SK-N-SH (cell line): ENCODE measurements around the gene AARS2. TPM values are rescaled to one million over a fixed set of nuclear protein-coding genes. Genes with fewer than 3 reads are reported as not detected.

Experiments
- CTCF ChIA-PET: fragments of 300-600, 350-600 bp; formaldehyde crosslinking; extraction: SDS; loops from one replicate; lab custom pipeline; 2021; lab: Yijun Ruan, JAX
- POLR2A ChIA-PET: fragments of 350-600 bp; sonication (Branson Sonifier 250); formaldehyde crosslinking; extraction: SDS; loops from one replicate; lab custom pipeline; 2020; ENCODE audit warnings: antibody characterized with exemption, inconsistent platforms; lab: Yijun Ruan, JAX
- DNase-seq: peaks from one replicate; pipeline ENCODE4 v3.0.0; 2012
- H2AFZ ChIP-seq: fragments of 200-600 bp; sonication (generic); 2 replicates; pipeline ENCODE4 v1.8.1; 2016; ENCODE audit warnings: antibody characterized with exemption, mild to moderate bottlenecking, low read depth
- H3F3A ChIP-seq: fragments of 200-600 bp; sonication (generic); replicated peaks from 2 replicates; pipeline ENCODE3; 2016; ENCODE audit warnings: antibody characterized with exemption, mild to moderate bottlenecking; ENCODE audit not compliant: insufficient read depth
- H3K27ac ChIP-seq, 2 experiments: fragments of 200-500 bp in 1 of 2; fragments of 200-600 bp in 1 of 2; sonication (Bioruptor generic) in 1 of 2; sonication (generic), shearing (Covaris generic) in 1 of 2; 2 replicates each; pipeline versions ENCODE4 v1.5.1 to v1.6.1; 2014 to 2016; ENCODE audit warnings: low read depth in 2 of 2, inconsistent platforms in 1 of 2, low read length in 1 of 2, mild to moderate bottlenecking in 1 of 2, mixed read lengths in 1 of 2
- H3K27me3 ChIP-seq: fragments of 200-600 bp; sonication (generic), shearing (Covaris generic); 2 replicates; pipeline ENCODE4 v1.6.1; 2016; ENCODE audit warnings: mixed run types; ENCODE audit not compliant: insufficient read depth
- H3K36me3 ChIP-seq, 2 experiments: fragments of 200-500 bp in 1 of 2; fragments of 200-600 bp in 1 of 2; sonication (Bioruptor generic) in 1 of 2; sonication (generic) in 1 of 2; replicated peaks in 1 of 2; 2 replicates each; pipeline versions ENCODE3 to v1.5.1; 2014 to 2016; ENCODE audit warnings: low read length in 1 of 2, mild to moderate bottlenecking in 1 of 2; ENCODE audit not compliant: insufficient read depth in 2 of 2, control insufficient read depth in 1 of 2
- H3K4me1 ChIP-seq, 2 experiments: fragments of 200-500 bp in 1 of 2; fragments of 200-600 bp in 1 of 2; sonication (Bioruptor generic) in 1 of 2; sonication (generic), shearing (Covaris generic) in 1 of 2; 2 replicates each; pipeline versions ENCODE4 v1.5.1 to v1.6.1; 2014 to 2016; ENCODE audit warnings: low read depth in 1 of 2, low read length in 1 of 2, mixed run types in 1 of 2; ENCODE audit not compliant: insufficient read depth in 2 of 2, control insufficient read depth in 1 of 2
- H3K4me2 ChIP-seq: fragments of 200-600 bp; sonication (generic), shearing (Covaris generic); 2 replicates; pipeline ENCODE4 v1.6.1; 2017; ENCODE audit warnings: mixed run types
- H3K4me3 ChIP-seq, 2 experiments: fragments of 200-500 bp in 1 of 2; fragments of 200-600 bp in 1 of 2; sonication (Bioruptor generic) in 1 of 2; sonication (generic), shearing (Covaris generic) in 1 of 2; 2 replicates each; pipeline versions ENCODE4 v1.5.1 to v1.8.1; 2014 to 2016; ENCODE audit warnings: low read depth in 2 of 2, inconsistent platforms in 1 of 2, low read length in 1 of 2, mild to moderate bottlenecking in 1 of 2, mixed read lengths in 1 of 2, moderate library complexity in 1 of 2
- H3K79me2 ChIP-seq: fragments of 200-600 bp; sonication (generic); 2 replicates; pipeline ENCODE4 v1.8.1; 2017; ENCODE audit warnings: mild to moderate bottlenecking; ENCODE audit not compliant: insufficient read depth
- H3K9ac ChIP-seq: fragments of 200-600 bp; sonication (generic); 2 replicates; pipeline ENCODE4 v1.6.1; 2017; ENCODE audit warnings: mixed run types
- H3K9me2 ChIP-seq: fragments of 200-600 bp; sonication (generic); 2 replicates; pipeline ENCODE4 v1.6.1; 2017; ENCODE audit warnings: mixed run types
- H3K9me3 ChIP-seq: fragments of 200-600 bp; sonication (generic); 2 replicates; pipeline ENCODE4 v1.6.1; 2017; ENCODE audit warnings: mixed run types, mild to moderate bottlenecking, moderate library complexity
- H4K20me1 ChIP-seq: fragments of 200-600 bp; sonication (generic); 2 replicates; pipeline ENCODE4 v1.6.1; 2017; ENCODE audit warnings: mild to moderate bottlenecking, mixed run types; ENCODE audit not compliant: insufficient read depth
- CHD2 ChIP-seq: fragments of 150-350 bp; IDR thresholded peaks from 2 replicates; pipeline ENCODE4 v1.6.1; 2018; ENCODE audit warnings: low read length; ENCODE audit not compliant: partially characterized antibody
- ELF1 ChIP-seq: IDR thresholded peaks from 2 replicates; pipeline ENCODE4 v1.4.0; 2012
- FOSL2 ChIP-seq: IDR thresholded peaks from 2 replicates; pipeline ENCODE4 v1.4.0; 2012; ENCODE audit warnings: low read depth, mild to moderate bottlenecking, moderate library complexity, borderline replicate concordance
- GABPA ChIP-seq: IDR thresholded peaks from 2 replicates; pipeline ENCODE4 v1.4.0; 2012; ENCODE audit warnings: low read depth, mild to moderate bottlenecking
- RXRA ChIP-seq: IDR thresholded peaks from 2 replicates; pipeline ENCODE4 v1.4.0; 2012; ENCODE audit warnings: low read depth, mild to moderate bottlenecking, borderline replicate concordance
- SIN3A ChIP-seq: IDR thresholded peaks from 2 replicates; pipeline ENCODE4 v1.6.1; 2012; ENCODE audit warnings: low read depth, mild to moderate bottlenecking, low read length, moderate library complexity, borderline replicate concordance
- WGBS: methylation state at CpG from one replicate; pipeline ENCODE4 v1.1.6; 2017; ENCODE audit warnings: low lambda C conversion rate; 5-methylcytosine and 5-hydroxymethylcytosine counted together
- polyA plus RNA-seq, 3 experiments: library from polyadenylated mRNA; depleted of rRNA; stranded (reverse); fragments of >200 nt; gene quantifications; 2 replicates each; pipeline ENCODE4 v1.2.3, GENCODE V29; 2012
- TF ChIP-seq, protein P1 (sequence below): IDR thresholded peaks from 2 replicates; pipeline ENCODE4; 2012
- TF ChIP-seq, protein P2 (sequence below): IDR thresholded peaks from 2 replicates; pipeline ENCODE4 v1.4.0; 2012; ENCODE audit warnings: low read depth, borderline replicate concordance

AARS2 gene
- polyA plus RNA-seq, 1 of the 3 experiments (the other 2 are of a cell fraction): 9.5 TPM

DNA sequence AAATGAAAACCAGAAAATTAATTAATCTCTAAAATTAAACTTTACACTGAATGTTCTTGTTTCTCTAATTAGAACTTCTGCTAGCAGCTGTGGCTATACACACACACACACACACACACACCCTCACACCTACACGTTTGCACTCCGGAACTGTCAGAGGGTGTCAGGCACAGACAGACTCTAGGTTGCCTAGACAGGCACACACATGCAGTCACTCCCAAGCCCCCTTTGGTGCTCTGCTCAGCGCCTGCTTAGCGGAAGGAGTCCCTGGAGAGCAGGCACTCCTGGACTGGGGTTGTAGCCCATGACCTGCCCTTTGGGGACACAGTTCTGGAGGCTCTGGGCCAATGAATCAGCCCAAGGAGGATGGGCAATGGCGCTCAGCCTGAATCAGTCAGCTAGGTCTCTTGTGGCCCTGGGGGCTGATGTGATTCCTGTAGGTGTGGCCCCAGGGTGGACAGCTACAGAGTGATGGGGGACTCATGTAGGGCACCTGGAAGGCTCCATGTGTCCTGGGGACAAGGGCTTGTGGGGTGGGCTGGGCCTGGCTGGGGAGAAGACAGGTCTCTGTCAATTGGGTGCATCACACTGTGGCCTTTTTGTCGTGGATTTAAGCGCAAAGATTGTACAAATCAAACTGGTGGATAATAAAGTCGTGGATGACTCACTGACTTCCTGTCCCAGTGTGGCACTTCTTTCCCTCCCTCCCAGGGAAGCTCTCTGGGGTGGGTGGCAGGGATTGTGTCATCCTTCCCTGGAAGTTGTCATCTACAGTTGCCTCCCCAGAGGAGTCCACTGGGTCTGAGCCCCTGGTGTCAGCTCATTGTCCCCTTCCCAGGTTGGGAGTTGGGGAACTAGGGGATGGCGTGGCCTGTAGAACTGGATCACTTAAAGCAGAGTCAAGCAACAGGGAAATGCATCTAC lies 34.1 kb downstream of the AARS2 start (continued):
- TF ChIP-seq, protein P1, sequence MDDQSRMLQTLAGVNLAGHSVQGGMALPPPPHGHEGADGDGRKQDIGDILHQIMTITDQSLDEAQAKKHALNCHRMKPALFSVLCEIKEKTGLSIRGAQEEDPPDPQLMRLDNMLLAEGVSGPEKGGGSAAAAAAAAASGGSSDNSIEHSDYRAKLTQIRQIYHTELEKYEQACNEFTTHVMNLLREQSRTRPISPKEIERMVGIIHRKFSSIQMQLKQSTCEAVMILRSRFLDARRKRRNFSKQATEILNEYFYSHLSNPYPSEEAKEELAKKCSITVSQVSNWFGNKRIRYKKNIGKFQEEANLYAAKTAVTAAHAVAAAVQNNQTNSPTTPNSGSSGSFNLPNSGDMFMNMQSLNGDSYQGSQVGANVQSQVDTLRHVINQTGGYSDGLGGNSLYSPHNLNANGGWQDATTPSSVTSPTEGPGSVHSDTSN: no peak
- TF ChIP-seq FOSL2: no peak
- TF ChIP-seq SIN3A: no peak
- TF ChIP-seq, all 33 proteins: peak for 0

DNA sequence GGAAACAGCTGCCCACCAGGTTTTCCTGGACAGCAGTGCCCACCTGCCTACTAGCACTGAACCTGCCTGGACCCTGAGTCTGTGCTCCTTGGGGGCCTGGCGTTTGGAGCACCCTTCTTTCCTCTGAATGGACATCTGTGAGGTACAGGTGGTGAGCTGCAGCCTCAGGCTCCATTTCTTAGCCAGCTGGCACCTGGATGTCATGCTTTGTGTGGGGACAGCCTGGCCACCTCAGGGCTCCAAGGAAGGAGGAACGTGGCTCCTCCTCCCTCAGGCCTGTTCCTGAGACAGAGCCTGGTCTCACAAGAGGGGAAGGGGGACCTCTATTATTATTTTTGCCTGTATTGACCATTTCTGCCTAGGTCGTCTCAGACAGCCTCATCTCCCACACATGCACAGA lies 34.8 kb downstream of the AARS2 start:
- Histone ChIP-seq H3K9me2 (no peaks in the 10 kb centered on the region), H3K4me1 (no peaks in the 10 kb centered on the region), H4K20me1 (no peaks in the 10 kb centered on the region), H3K4me2 (no peak overlapping the region), H3K27me3 (no peaks in the 10 kb centered on the region), H3K9me3 (no peaks in the 10 kb centered on the region), H3K4me3 (no peak overlapping the region), H3K79me2 (no peaks in the 10 kb centered on the region), H3K36me3 (no peaks in the 10 kb centered on the region), H2AFZ (no peak overlapping the region), H3K9ac (no peak overlapping the region), H3K27ac (no peak overlapping the region), H3F3A (no peaks in the 10 kb centered on the region)
- no peak for DNase-seq
- TF ChIP-seq ELF1 (no peak), GABPA (no peak)
- TF ChIP-seq, protein P2, sequence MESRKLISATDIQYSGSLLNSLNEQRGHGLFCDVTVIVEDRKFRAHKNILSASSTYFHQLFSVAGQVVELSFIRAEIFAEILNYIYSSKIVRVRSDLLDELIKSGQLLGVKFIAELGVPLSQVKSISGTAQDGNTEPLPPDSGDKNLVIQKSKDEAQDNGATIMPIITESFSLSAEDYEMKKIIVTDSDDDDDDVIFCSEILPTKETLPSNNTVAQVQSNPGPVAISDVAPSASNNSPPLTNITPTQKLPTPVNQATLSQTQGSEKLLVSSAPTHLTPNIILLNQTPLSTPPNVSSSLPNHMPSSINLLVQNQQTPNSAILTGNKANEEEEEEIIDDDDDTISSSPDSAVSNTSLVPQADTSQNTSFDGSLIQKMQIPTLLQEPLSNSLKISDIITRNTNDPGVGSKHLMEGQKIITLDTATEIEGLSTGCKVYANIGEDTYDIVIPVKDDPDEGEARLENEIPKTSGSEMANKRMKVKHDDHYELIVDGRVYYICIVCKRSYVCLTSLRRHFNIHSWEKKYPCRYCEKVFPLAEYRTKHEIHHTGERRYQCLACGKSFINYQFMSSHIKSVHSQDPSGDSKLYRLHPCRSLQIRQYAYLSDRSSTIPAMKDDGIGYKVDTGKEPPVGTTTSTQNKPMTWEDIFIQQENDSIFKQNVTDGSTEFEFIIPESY: no peak
- CTCF ChIA-PET: interaction anchor here (0.9 to 2.0 kb wide), 6 partner anchors 10 to 178 kb away, joined by 3 to 11 read pairs (median 4); partner anchors contain the start of gene AARS2
- POLR2A ChIA-PET: no interaction called here
- WGBS: 32% methylated on average over 1 of the region's 3 CpGs

DNA sequence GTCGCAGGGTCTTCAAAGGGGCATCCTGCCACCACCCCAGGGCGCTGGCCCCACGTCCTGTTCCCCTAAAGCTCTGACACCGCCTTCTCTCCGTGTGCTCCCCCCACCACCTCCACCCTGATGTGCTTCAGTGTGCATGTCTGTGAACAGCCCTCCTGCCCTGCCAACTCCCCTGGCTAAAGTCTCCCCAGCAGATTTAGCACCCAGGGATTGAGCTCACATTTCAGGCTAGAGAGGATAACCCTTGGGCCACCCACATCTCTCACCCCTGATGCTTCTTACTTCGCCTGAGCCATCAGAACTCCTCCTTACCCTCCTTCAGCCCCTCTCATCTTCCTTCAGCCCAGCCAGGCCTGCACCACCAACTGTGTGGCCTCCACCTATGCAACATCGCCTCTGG lies 35.4 kb downstream of the AARS2 start:
- no peaks in the 10 kb centered on the region for H3K27me3 ChIP-seq
- no peaks in the 10 kb centered on the region for H3K9me3 ChIP-seq
- no peak overlapping the region for H3K4me2 ChIP-seq
- TF ChIP-seq CHD2: no peak
- no peak for TF ChIP-seq RXRA
- H4K20me1 ChIP-seq: no peaks in the 10 kb centered on the region
- H3K4me1 ChIP-seq: no peaks in the 10 kb centered on the region; a peak in 1 of 4 replicates
- CTCF ChIA-PET: interaction anchor here (0.7 to 2.0 kb wide), 7 partner anchors 10 to 178 kb away, joined by 3 to 11 read pairs (median 4); partner anchors contain the start of gene AARS2
- H3K79me2 ChIP-seq: no peaks in the 10 kb centered on the region
- H3K36me3 ChIP-seq: no peaks in the 10 kb centered on the region
- H2AFZ ChIP-seq: no peak overlapping the region
- no peak for DNase-seq
- H3K4me3 ChIP-seq: no peak overlapping the region
- no peaks in the 10 kb centered on the region for H3F3A ChIP-seq
- POLR2A ChIA-PET: no interaction called here
- H3K27ac ChIP-seq: no peak overlapping the region
- H3K9me2 ChIP-seq: no peaks in the 10 kb centered on the region
- no peak overlapping the region for H3K9ac ChIP-seq
- 61% methylated on average over 7 of the region's 7 CpGs for WGBS
